HEK293 (cell line): Measurements from ENCODE around the gene GARIN5B.

Experiments used
- ATF2 ChIP-seq: fragments of 450-650 bp; formaldehyde crosslinking; IDR thresholded peaks from 2 replicates; pipeline ENCODE4 v1.5.1; 2016; ENCODE audit warnings: missing biosample characterization, missing genetic modification characterization, low read depth
- ELK4 ChIP-seq: IDR thresholded peaks from 2 replicates; pipeline ENCODE4 v1.6.1; 2011; ENCODE audit warnings: mild to moderate bottlenecking, low read depth, low read length, borderline replicate concordance
- KLF7 ChIP-seq: fragments of 450-650 bp; formaldehyde crosslinking; IDR thresholded peaks from 2 replicates; pipeline ENCODE4 v1.5.1; 2016; ENCODE audit warnings: missing biosample characterization, missing genetic modification characterization, borderline replicate concordance
- SP2 ChIP-seq: fragments of 450-650 bp; formaldehyde crosslinking; IDR thresholded peaks from 2 replicates; pipeline ENCODE4 v1.5.1; 2016; ENCODE audit warnings: missing biosample characterization, missing genetic modification characterization
- YY1 ChIP-seq: fragments of 450-650 bp; formaldehyde crosslinking; IDR thresholded peaks from 2 replicates; pipeline ENCODE4 v1.5.1; 2018; ENCODE audit warnings: missing biosample characterization, missing genetic modification characterization
- ZNF19 ChIP-seq: fragments of 450-650 bp; formaldehyde crosslinking; IDR thresholded peaks from 2 replicates; pipeline ENCODE4; 2016; ENCODE audit warnings: missing biosample characterization, missing genetic modification characterization, low read depth
- ZNF366 ChIP-seq: fragments of 450-650 bp; formaldehyde crosslinking; conservative IDR thresholded peaks from 2 replicates; pipeline ENCODE4 v1.5.1; 2016; ENCODE audit warnings: missing biosample characterization, missing genetic modification characterization
- TF ChIP-seq, protein P1 (sequence below): fragments of 450-650 bp; formaldehyde crosslinking; IDR thresholded peaks from 2 replicates; pipeline ENCODE4 v1.5.1; 2016; ENCODE audit warnings: missing biosample characterization, missing genetic modification characterization
- TF ChIP-seq, protein P2 (sequence below): fragments of 450-650 bp; formaldehyde crosslinking; IDR thresholded peaks from 2 replicates; pipeline ENCODE4 v1.5.1; 2016; ENCODE audit warnings: missing biosample characterization, missing genetic modification characterization

GRCh38 chr19:55400281-55401087 is 37.4 kb upstream of the GARIN5B start:
- TF ChIP-seq YY1 (tag by site-specific recombination) (no peak), ATF2 (tag by site-specific recombination) (no peak), SP2 (tag by site-specific recombination) (no peak), ZNF366 (no peak), ELK4 (no peak), ZNF19 (tag by site-specific recombination) (no peak), KLF7 (no peak)
- TF ChIP-seq, protein P1, sequence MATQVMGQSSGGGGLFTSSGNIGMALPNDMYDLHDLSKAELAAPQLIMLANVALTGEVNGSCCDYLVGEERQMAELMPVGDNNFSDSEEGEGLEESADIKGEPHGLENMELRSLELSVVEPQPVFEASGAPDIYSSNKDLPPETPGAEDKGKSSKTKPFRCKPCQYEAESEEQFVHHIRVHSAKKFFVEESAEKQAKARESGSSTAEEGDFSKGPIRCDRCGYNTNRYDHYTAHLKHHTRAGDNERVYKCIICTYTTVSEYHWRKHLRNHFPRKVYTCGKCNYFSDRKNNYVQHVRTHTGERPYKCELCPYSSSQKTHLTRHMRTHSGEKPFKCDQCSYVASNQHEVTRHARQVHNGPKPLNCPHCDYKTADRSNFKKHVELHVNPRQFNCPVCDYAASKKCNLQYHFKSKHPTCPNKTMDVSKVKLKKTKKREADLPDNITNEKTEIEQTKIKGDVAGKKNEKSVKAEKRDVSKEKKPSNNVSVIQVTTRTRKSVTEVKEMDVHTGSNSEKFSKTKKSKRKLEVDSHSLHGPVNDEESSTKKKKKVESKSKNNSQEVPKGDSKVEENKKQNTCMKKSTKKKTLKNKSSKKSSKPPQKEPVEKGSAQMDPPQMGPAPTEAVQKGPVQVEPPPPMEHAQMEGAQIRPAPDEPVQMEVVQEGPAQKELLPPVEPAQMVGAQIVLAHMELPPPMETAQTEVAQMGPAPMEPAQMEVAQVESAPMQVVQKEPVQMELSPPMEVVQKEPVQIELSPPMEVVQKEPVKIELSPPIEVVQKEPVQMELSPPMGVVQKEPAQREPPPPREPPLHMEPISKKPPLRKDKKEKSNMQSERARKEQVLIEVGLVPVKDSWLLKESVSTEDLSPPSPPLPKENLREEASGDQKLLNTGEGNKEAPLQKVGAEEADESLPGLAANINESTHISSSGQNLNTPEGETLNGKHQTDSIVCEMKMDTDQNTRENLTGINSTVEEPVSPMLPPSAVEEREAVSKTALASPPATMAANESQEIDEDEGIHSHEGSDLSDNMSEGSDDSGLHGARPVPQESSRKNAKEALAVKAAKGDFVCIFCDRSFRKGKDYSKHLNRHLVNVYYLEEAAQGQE (tag by site-specific recombination), result no peak
- TF ChIP-seq, protein P2, sequence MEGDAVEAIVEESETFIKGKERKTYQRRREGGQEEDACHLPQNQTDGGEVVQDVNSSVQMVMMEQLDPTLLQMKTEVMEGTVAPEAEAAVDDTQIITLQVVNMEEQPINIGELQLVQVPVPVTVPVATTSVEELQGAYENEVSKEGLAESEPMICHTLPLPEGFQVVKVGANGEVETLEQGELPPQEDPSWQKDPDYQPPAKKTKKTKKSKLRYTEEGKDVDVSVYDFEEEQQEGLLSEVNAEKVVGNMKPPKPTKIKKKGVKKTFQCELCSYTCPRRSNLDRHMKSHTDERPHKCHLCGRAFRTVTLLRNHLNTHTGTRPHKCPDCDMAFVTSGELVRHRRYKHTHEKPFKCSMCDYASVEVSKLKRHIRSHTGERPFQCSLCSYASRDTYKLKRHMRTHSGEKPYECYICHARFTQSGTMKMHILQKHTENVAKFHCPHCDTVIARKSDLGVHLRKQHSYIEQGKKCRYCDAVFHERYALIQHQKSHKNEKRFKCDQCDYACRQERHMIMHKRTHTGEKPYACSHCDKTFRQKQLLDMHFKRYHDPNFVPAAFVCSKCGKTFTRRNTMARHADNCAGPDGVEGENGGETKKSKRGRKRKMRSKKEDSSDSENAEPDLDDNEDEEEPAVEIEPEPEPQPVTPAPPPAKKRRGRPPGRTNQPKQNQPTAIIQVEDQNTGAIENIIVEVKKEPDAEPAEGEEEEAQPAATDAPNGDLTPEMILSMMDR (tag by site-specific recombination), result no peak
